GM08714 (cell line): ENCODE measurements around the gene CFL1.
A peak's percentile ranks its signal among the peaks of the same experiment; 100 is the strongest.

ENCODE experiments used
- H3K4me3 ChIP-seq: fragments of 200-500 bp; sonication (Bioruptor generic); 2 replicates; pipeline ENCODE4 v1.5.1; 2014; ENCODE audit warnings: mild to moderate bottlenecking, low read length, inconsistent platforms
- ZNF274 ChIP-seq: IDR thresholded peaks from 2 replicates; pipeline ENCODE4 v1.6.1; 2012; ENCODE audit warnings: mild to moderate bottlenecking, low read depth, low read length

The CFL1 gene

GRCh38 chr11:65860278-65861164 lies 2.5 kb upstream of the CFL1 start, which contains the start of gene MUS81:
Gene MUS81, plus strand, starts transcription at chr11:65860433. Its CDS starts 321 bp downstream, at chr11:65860754.
- no peak for TF ChIP-seq ZNF274
- H3K4me3 ChIP-seq = peak within 1 kb of the TSS; percentile 82

DNA sequence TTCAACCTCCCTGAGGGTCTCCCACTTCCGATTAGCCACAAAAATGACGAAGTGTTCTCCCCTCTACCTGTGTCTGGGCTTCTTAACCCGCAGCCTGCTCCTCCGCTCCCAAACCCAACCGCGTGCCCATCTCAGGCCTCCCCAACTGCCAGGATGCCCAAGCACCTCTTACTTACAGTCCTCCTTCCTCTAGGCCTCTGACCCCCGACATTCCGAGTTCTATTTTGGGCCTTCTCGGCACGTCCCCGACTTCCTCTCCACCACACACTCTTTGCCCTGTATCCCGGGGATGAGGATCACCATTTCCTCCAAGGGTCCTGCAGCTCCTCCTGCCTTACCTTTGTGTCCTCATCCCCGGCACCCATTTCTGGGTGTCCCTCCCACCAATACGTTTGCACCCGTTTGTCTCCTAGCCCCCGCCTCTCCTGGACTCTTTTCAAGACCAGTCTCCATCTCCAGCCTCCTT lies 1.9 kb upstream of the CFL1 start:
- H3K4me3 ChIP-seq = peak overlapping the region; percentile 82; the same call in 1 of the 2 replicates
- no peak for TF ChIP-seq ZNF274

DNA sequence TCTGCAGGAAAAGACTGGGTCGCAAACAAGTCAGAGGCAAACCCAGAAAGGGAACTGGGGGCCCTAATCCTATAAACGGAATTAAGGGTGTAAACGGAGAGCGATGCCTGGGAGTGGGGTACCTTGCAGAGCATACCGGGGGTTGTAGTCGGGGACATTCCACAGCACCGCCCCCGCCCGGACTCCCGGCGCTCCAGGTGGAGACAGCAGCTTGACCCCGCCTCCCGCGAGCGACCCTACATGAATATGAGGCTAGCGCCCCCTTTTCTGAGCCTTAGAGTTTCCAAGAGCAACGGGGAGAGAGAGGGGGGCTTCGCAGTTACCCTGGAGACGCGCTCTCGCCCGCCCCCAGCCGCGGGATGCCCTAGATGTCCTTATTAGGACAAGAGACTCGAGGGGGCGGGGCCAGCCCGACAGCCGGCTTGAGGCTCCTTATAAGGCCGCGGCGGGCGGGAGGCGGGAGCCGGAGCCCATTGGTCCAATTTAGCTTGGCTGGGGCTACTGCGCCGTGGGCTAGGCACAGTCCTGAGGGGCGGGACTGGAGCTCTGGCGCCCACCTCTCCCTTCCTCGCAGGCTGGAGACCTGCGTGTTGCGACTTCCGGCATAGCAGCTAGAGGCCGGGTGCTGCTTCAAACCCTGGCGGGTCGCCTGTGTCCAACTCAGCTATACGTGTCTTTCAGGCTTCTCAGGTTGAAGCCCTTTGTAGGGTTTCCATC lies 1.3 kb upstream of the CFL1 start:
- H3K4me3 ChIP-seq = peak overlapping the region; percentile 82
- no peak for TF ChIP-seq ZNF274

GRCh38 chr11:65858681-65859087 lies 704 bp upstream of the CFL1 start:
- no peak for TF ChIP-seq ZNF274
- peak overlapping the region; percentile 71 for H3K4me3 ChIP-seq

DNA sequence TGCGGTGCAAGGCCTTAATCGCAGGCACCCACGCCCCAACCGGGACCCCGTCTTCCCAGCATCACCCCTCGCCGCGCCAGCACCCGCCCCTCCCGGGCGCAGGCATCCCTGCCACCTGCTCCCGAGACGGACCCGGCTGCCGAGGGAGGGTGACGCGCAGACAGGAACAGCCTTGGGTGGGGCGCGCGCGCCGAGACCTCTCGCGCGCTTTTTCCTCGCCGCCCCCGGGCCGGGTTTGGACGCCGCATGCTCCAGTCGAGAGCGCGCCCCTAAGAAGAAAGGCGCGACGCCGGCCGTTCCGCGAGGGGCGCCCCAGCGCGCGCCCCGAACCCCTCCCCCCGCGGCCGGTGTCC lies 504 bp downstream of the CFL1 start:
- no peak for TF ChIP-seq ZNF274
- H3K4me3 ChIP-seq = peak overlapping the region; percentile 86

DNA sequence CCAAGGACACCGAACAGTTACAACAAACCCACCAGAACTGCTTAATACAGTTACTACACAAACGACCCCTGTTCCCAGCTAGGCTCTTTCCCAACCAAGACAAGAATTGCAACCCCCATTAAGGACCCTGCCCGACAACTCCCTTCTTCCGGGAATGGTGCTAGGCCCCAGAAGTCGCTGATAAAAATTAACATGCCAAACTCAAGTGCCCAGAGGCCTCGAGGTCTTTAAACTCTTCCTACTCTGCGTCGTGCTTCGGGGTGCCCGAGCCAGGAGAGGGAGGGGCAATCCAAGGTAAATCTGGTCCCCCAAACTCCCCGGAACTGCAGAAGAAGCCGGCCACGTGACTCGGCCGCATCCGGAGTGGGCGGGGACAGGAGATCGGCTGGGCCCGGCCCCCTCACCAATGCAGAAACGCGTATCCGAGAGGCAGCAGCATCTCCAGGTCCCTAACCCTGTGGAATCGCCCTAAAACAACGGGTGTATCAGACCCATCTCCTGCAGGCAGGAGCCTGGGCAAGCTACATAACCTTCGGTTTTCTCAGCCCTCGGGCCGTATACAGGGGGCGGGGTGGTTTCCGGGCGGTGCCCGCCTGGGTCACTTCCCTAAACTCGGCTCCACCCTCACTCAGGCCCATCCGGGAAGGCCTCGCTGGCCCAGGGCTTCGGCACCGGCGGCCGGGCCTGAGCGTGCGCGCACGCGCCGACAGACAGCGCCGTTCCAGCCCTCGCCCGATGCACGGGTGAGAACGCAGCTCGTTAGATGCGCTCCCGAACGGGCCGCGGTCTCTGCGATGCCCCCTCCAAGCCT lies 1.1 kb downstream of the CFL1 start:
- H3K4me3 ChIP-seq = peak overlapping the region; percentile 86
- TF ChIP-seq ZNF274 = no peak

- peak overlapping the region; percentile 86 for H3K4me3 ChIP-seq
- TF ChIP-seq ZNF274 = no peak
These were observed 2.0 kb downstream of the CFL1 start for GRCh38 chr11:65855927-65856363.

GRCh38 chr11:65854852-65855837 lies 2.8 kb downstream of the CFL1 start:
- no peak overlapping the region for H3K4me3 ChIP-seq
- TF ChIP-seq ZNF274 = no peak

GRCh38 chr11:65854161-65854592 lies 3.8 kb downstream of the CFL1 start:
- TF ChIP-seq ZNF274 = no peak
- no peak overlapping the region for H3K4me3 ChIP-seq

DNA sequence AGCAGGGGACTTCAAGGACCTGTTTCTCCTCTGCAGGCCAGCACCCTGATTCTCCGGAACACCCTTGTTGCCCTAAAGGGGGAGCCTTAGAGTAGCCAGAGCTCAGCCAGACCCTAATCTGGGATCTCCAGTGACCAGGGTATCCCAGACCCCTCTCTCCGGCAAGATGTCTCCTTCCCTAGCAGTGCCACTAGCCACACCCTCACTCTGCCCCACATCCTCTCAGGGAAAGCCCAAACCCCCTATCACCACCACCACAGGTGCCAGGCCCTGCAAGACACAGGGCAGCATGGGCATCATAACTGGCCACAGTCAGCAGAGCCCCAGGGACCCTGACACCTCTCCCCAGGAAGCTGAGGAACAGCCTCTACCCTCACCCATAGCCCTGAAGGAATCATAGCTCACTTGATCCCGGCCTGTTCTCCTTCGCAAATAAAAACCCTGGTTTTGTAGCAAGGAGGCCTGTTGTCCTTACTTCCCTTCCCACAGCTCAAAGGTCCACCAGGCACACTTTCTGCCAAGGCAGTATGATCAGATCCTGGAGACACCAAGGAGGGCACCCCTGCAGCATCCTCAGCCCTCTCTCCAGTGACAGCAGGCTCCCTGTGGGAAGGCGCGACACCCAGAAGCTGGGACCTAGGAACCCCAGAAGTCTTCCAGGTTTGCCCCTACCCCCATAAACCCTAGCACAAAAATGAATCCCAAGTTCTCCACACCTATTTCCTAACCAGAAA lies 4.6 kb downstream of the CFL1 start:
- TF ChIP-seq ZNF274 = no peak
- no peak overlapping the region for H3K4me3 ChIP-seq

DNA sequence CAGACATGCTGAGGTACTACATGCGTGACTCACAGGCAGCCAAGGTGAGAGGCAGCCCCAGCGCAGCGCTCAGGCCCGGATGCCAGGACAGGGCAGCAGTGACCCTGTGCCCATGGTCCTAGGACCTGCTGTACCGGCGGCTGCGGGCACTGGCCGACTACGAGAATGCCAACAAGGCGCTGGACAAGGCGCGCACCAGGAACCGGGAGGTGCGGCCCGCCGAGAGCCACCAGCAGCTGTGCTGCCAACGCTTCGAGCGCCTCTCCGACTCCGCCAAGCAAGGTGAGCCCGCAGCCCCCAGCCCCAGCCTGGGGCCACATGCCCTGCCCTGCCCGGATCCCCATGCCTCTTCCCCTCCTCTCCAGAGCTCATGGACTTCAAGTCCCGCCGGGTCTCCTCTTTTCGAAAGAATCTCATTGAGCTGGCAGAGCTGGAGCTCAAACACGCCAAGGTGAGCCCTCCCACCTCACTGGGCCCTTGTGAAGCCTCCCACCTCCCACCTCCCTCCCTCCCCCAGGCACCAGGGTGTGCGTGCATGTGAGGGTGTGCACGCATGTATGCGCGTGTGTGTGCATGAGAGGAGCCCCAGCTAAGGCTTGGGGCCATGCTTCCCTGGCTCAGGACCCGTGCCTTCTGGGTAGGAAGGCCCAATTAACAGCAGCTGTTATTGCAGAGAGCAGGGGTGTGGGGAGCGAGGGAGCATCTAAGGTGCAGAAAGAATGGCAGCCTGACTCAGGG lies 5.3 kb downstream of the CFL1 start:
- TF ChIP-seq ZNF274 = no peak
- H3K4me3 ChIP-seq = no peak overlapping the region
